Measurements from ENCODE around the gene FASTKD1.

- TF ChIP-seq CTCF (conservative IDR thresholded peaks at IDR 0.05) (no peak), ZFX (IDR thresholded peaks at IDR 0.05) (no peak)
Observed at GRCh38 chr2:169504651-169505050, 69.0 kb downstream of the FASTKD1 start.

Data from C4-2B (cell line).